Liver (tissue), 3 donors: Measurements from ENCODE around the gene WFDC6.

ENCODE experiments used
- CTCF ChIP-seq: fragments of 150-350 bp; IDR thresholded peaks from 2 replicates; pipeline ENCODE4 v1.5.1; 2017; ENCODE audit warnings: improper control_type of control experiment, low read depth, low read length; ENCODE audit not compliant: missing input control
- GABPA ChIP-seq, 2 donors: IDR thresholded peaks in 1 of 2; conservative IDR thresholded peaks in 1 of 2; 2 replicates each; pipeline ENCODE4 v1.6.1; 2016; ENCODE audit warnings: antibody characterized with exemption in 2 of 2, mild to moderate bottlenecking in 1 of 2, moderate library complexity in 1 of 2
- HNF4A ChIP-seq, 2 donors: conservative IDR thresholded peaks; 2 replicates each; pipeline ENCODE4 v1.6.1; 2016; ENCODE audit warnings: antibody characterized with exemption in 2 of 2, mild to moderate bottlenecking in 2 of 2
- JUND ChIP-seq, 2 donors: IDR thresholded peaks; 2 replicates each; pipeline ENCODE4 v1.6.1; 2016; ENCODE audit warnings: antibody characterized with exemption in 2 of 2
- MAX ChIP-seq: IDR thresholded peaks from 2 replicates; pipeline ENCODE4 v1.6.1; 2016; ENCODE audit warnings: antibody characterized with exemption
- RAD21 ChIP-seq, 2 donors: IDR thresholded peaks; 2 replicates each; pipeline ENCODE4 v1.6.1; 2016; ENCODE audit warnings: antibody characterized with exemption in 2 of 2, mild to moderate bottlenecking in 2 of 2
- REST ChIP-seq: IDR thresholded peaks from 2 replicates; pipeline ENCODE4 v1.6.1; 2016; ENCODE audit warnings: antibody characterized with exemption, mild to moderate bottlenecking
- RXRA ChIP-seq, 2 donors: IDR thresholded peaks; 2 replicates each; pipeline ENCODE4 v1.6.1; 2017 to 2018; ENCODE audit warnings: antibody characterized with exemption in 2 of 2, mild to moderate bottlenecking in 1 of 2
- SP1 ChIP-seq: IDR thresholded peaks from 2 replicates; pipeline ENCODE4 v1.6.1; 2018; ENCODE audit warnings: antibody characterized with exemption, mild to moderate bottlenecking
- TAF1 ChIP-seq: conservative IDR thresholded peaks from 2 replicates; pipeline ENCODE4 v1.6.1; 2016; ENCODE audit warnings: antibody characterized with exemption, mild to moderate bottlenecking
- YY1 ChIP-seq: IDR thresholded peaks from 2 replicates; pipeline ENCODE4 v1.6.1; 2016; ENCODE audit warnings: antibody characterized with exemption, mild to moderate bottlenecking
- donor health status: healthy.
- donor health status: healthy.

- TF ChIP-seq CTCF (no peak), TAF1 (no peak), RAD21 (IDR thresholded peaks at IDR 0.05) (no peak), SP1 (no peak), MAX (no peak), REST (no peak), GABPA (IDR thresholded peaks at IDR 0.05 in 1 of 2, conservative IDR thresholded peaks at IDR 0.05 in 1 of 2) (no peak), RXRA (IDR thresholded peaks at IDR 0.05) (no peak), YY1 (no peak), JUND (IDR thresholded peaks at IDR 0.05) (no peak), HNF4A (conservative IDR thresholded peaks at IDR 0.05) (no peak)
These were observed 38.9 kb upstream of the WFDC6 start for GRCh38 chr20:45578231-45578630.
